C4-2B (cell line): ENCODE data around the gene MSRB3.

ENCODE experiments used
- ZFX ChIP-seq: fragments of 450-650 bp; IDR thresholded peaks from 2 replicates; pipeline ENCODE4 v1.6.1; 2017
- TF ChIP-seq, protein P1 (sequence below): fragments of 450-650 bp; conservative IDR thresholded peaks from 2 replicates; pipeline ENCODE4 v1.5.1; 2017; ENCODE audit warnings: mild to moderate bottlenecking

DNA sequence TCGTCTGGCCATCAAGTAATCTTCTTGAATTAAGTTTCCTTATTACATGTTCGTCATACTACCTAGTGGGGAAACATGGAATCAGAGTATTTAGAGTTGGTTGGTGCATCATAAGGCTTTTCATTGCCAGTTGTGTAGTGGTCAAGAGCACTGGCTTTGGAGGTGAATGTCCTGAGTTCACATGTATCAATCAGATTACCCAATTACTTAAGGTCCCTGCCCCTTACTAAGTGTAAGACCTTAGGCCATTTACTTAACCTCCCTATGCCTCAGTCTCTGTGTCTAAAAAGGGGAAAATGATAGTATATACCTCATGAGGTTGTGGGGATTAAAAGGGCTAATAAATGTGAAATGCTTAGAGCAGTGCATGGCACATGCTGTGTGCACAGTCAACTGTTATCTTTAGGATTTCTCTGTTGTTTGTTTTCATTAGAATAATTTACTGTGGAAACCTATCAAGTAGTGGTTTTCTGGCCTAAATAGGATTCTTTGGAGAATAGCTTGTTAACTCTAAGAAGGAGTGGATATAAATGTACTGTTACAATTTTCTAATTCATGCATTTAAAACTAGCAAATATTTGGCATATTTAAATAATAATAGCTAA lies 27.0 kb downstream of the MSRB3 start:
- TF ChIP-seq, protein P1, sequence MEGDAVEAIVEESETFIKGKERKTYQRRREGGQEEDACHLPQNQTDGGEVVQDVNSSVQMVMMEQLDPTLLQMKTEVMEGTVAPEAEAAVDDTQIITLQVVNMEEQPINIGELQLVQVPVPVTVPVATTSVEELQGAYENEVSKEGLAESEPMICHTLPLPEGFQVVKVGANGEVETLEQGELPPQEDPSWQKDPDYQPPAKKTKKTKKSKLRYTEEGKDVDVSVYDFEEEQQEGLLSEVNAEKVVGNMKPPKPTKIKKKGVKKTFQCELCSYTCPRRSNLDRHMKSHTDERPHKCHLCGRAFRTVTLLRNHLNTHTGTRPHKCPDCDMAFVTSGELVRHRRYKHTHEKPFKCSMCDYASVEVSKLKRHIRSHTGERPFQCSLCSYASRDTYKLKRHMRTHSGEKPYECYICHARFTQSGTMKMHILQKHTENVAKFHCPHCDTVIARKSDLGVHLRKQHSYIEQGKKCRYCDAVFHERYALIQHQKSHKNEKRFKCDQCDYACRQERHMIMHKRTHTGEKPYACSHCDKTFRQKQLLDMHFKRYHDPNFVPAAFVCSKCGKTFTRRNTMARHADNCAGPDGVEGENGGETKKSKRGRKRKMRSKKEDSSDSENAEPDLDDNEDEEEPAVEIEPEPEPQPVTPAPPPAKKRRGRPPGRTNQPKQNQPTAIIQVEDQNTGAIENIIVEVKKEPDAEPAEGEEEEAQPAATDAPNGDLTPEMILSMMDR, result no peak
- TF ChIP-seq ZFX, result no peak
